Mesodermal cell (in vitro differentiated cells): ENCODE data around the gene CHL1.

ENCODE experiments used
- H3K27ac ChIP-seq: 2 replicates; pipeline ENCODE4 v1.7.0; 2013; ENCODE audit warnings: mild to moderate bottlenecking, low read depth, low read length, moderate library complexity; ENCODE audit not compliant: severe bottlenecking
- H3K36me3 ChIP-seq: 2 replicates; pipeline ENCODE4 v1.7.1; 2013; ENCODE audit warnings: mild to moderate bottlenecking, low read length, moderate library complexity; ENCODE audit not compliant: control insufficient read depth, insufficient read depth
- H3K4me1 ChIP-seq: one replicate; pipeline ENCODE4 v1.7.1; 2013; ENCODE audit warnings: mild to moderate bottlenecking, low read length; ENCODE audit not compliant: insufficient read depth, control insufficient read depth, poor library complexity, severe bottlenecking
- H3K4me3 ChIP-seq: 2 replicates; pipeline ENCODE4 v1.7.0; 2013; ENCODE audit warnings: low read length, control low read depth, mild to moderate bottlenecking; ENCODE audit not compliant: insufficient read depth, poor library complexity, severe bottlenecking; ENCODE audit errors: extremely low read depth
- H3K9me3 ChIP-seq: 2 replicates; pipeline ENCODE4 v1.7.1; 2013; ENCODE audit warnings: mild to moderate bottlenecking, low read length, moderate library complexity; ENCODE audit not compliant: control insufficient read depth
- WGBS, 2 experiments: methylation state at CpG; one replicate each; pipeline ENCODE4 v1.1.5; 2013; ENCODE audit warnings: missing lambda C conversion rate in 2 of 2; ENCODE audit not compliant: insufficient coverage in 2 of 2; 5-methylcytosine and 5-hydroxymethylcytosine counted together

Gene CHL1

DNA sequence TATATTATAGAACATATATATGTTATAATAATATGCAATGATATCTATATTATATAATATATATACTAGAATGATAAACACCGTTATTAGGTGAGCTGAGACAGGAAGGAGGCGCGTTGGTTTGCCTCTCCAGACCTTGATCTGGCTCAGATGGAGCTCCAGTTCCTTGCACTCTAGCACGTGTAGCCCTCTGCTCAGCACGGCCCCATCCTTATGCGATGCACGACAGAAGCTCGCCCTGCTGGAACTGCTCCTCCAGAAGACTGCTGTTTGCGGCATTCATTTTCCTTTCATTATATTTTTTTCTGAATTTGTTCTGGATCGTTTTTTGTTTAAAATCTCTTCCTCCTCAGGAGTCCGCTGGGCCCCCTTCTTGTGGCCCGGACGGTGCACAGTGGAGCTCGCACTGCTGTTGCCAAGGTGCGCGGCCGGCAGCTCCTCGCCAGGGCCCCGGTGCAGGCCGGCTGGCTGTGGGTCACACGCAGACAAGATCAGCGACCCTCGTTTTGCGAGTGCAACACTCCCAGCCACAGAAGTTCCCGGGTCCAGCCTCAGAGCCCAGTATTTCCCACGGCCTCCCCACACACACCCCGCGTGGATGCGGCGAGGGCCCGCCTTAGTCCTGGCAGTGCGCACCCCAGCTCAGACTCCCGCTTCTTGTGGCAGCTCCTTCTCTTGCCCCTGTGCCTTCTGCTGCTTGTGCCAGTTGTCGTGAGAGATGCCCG lies 112.2 kb downstream of the CHL1 start:
- Histone ChIP-seq H3K4me1 (no peaks in the 10 kb centered on the region), H3K27ac (no peak overlapping the region), H3K4me3 (no peak overlapping the region), H3K9me3 (peaks cover 11% of the 10 kb centered on the region), H3K36me3 (no peaks in the 10 kb centered on the region)
- 80 to 84% methylated on average over 22 to 29 of the region's 35 CpGs for WGBS, 2 experiments

DNA sequence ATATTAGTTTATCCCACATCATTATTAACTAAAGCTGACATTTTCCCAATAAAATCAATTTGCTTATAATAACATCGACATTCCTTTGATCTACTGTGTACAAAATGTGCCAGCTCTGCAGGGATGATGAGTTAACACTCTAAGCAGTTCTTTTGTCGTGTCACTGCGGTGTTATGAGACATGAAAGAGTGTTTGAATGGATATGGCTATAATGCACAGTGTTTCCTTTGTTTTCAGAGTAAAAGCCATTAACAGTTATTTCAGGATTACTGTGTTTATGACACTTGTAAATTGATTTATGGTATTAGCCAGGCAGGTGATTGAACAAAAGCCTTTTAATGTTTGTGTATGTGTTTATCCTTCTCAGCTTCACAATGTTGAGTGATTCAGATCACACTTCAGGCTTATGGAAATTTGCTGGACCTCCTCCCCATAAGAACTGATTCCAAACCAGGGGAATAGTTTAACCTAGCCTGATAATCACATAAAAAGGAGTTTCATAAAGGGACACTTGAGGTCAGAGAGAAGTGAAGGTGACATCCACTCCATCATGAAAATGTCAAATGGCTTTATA lies 115.7 kb downstream of the CHL1 start:
- H3K9me3 ChIP-seq: peaks cover 16% of the 10 kb centered on the region
- 34 to 83% methylated on average over 2 to 3 of the region's 3 CpGs for WGBS, 2 experiments
- H3K4me1 ChIP-seq: no peaks in the 10 kb centered on the region
- H3K36me3 ChIP-seq: no peaks in the 10 kb centered on the region
- no peak overlapping the region for H3K27ac ChIP-seq
- H3K4me3 ChIP-seq: no peak overlapping the region

DNA sequence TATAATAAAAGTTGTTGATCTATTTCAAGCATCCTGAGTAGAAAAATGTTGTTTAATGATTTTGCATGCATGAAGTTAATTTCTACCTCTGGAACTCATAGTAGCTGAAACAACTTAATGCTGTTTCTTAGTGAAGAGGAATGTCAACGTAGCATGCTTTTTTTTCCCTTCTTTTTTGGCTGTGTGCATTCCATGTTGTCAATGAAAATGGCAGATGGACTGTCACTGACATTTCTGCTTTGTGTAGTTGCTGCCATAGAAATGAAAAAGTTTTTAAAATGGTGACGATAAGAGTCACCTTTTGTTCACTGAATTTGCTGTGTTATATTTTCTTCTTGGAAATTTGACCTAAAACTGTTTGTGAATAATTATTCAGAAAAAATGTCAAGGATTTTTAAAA lies 116.3 kb downstream of the CHL1 start:
- no peak overlapping the region for H3K27ac ChIP-seq
- H3K4me3 ChIP-seq: no peak overlapping the region
- H3K4me1 ChIP-seq: no peaks in the 10 kb centered on the region
- H3K36me3 ChIP-seq: no peaks in the 10 kb centered on the region
- H3K9me3 ChIP-seq: peaks cover 15% of the 10 kb centered on the region
- WGBS, 2 experiments: 44 to 51% methylated on average over 1 to 2 of the region's 2 CpGs

DNA sequence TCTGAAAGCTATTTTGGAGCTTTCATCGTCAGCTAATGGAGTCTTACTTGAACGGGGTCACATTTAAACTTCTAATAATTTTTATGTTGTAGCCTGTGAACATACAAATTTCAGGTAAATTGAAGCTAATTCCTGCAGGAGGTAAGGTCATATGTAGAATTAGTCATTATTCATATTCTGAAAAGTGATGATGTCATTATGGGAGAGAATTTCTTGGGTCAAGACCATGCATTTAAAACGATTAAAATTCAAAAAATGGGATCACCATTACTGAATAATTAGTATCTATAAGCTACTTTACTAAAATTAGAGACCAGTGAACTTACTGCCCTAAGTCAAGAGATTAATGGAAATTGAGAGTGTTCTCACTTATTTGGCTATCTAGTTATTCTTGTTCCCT lies 120.4 kb downstream of the CHL1 start:
- H3K27ac ChIP-seq: no peak overlapping the region
- H3K9me3 ChIP-seq: peaks cover 25% of the 10 kb centered on the region

DNA sequence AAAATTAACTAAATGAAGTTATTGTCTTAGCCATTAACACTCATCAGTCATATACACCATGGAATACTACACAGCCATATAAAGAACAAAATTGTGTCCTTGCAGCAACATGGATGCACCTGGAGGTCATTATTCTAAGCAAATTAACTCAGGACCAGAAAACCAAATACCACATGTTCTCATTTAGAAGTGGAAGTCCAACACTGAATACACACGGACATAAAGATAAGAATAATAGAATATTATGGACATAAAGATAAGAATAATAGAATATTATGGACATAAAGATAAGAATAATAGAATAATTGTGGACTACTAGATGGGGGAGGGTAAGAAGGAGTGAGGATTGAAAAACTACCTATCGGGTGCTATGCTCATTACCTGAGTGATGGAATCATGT lies 122.3 kb downstream of the CHL1 start:
- H3K9me3 ChIP-seq: peaks cover 26% of the 10 kb centered on the region
- no CpG with 5 or more reads among the region's 2 CpGs for WGBS, 2 experiments

More for the DNA sequence above, 120.4 kb downstream of the CHL1 start:
- H3K36me3 ChIP-seq: no peaks in the 10 kb centered on the region
- H3K4me3 ChIP-seq: no peak overlapping the region
- no CpG with 5 or more reads among the region's 3 CpGs for WGBS, 2 experiments
- no peaks in the 10 kb centered on the region for H3K4me1 ChIP-seq

DNA sequence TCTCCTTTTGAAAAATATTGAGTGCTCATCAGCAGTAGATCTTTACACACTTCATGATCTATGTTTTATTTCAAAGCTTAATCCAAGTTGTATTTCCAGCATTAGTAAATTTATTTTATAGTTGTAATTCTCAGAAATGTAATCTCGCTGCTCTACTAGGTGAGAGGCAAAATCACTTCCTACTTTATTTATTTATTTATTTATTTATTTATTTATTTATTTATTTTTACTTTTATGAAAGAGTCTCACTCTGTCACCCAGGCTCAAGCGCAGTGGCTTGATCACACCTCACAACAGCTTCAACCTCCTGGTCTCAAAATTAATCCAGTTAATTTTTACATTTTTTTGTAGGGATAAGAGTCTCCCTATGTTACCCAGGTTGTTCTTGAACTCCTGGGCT lies 127.9 kb downstream of the CHL1 start:
- no peaks in the 10 kb centered on the region for H3K36me3 ChIP-seq
- no peak overlapping the region for H3K4me3 ChIP-seq
- no peak overlapping the region for H3K27ac ChIP-seq
- H3K9me3 ChIP-seq: peaks cover 23% of the 10 kb centered on the region
- no CpG with 5 or more reads among the region's 2 CpGs for WGBS, 2 experiments
- no peaks in the 10 kb centered on the region for H3K4me1 ChIP-seq

More for the DNA sequence above, 122.3 kb downstream of the CHL1 start:
- H3K27ac ChIP-seq: no peak overlapping the region
- no peaks in the 10 kb centered on the region for H3K36me3 ChIP-seq
- H3K4me1 ChIP-seq: no peaks in the 10 kb centered on the region
- H3K4me3 ChIP-seq: no peak overlapping the region

DNA sequence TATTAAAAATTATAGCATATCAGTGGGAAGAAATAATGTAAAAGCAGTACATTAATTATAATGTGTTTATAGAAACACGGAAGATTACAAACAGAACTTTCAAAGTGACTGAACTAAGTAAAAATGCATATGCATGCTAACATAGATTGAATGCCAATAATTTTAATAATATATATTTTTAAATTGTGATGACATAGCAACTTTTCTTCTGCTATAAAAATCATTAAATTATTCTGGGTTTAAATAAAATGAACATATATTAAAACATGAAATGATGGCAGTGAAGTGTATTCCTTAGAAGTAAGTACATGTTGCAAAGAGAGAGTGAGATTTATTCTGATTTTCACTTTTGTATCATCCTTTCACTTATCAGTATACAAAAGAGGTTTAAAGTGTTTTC lies 128.9 kb downstream of the CHL1 start:
- no peak overlapping the region for H3K27ac ChIP-seq
- no CpG with 5 or more reads among the region's 1 CpG for WGBS, 2 experiments
- H3K9me3 ChIP-seq: peaks cover 18% of the 10 kb centered on the region
- no peaks in the 10 kb centered on the region for H3K36me3 ChIP-seq
- H3K4me3 ChIP-seq: no peak overlapping the region
- no peaks in the 10 kb centered on the region for H3K4me1 ChIP-seq

DNA sequence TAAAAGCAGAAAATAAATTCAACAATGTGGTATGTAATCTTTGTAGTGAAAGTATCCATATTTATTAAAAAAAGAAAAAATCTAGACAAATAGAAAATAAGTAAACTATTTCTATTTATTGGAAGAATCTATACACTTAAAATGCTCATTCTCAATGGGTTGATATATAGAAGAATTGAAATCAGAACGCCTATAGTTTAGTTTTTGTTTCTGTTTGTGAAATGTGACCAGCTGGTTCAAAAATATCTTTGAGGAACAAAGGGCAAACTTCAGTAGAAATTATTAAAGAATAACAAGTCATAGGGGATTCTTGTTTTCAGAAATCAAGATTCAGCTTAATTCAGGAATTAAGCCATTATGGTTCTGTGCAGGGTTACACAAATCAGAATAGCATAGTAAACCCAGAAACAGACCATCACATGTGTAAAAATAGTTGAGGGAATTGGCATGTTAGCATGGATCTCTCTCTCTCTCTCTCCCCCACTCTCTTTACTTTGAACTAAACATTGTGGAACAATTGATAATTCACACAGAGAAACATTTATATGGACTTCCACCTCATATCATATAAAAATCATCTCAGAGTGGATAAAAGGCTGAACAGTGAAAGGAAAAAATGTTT lies 134.0 kb downstream of the CHL1 start:
- WGBS, 2 experiments: 20% methylated on average over 1 of the region's 1 CpG; no CpG with 5 or more reads in 1 of the 2 experiments
- Histone ChIP-seq H3K4me1 (no peaks in the 10 kb centered on the region), H3K4me3 (no peak overlapping the region), H3K9me3 (peaks cover 7% of the 10 kb centered on the region), H3K36me3 (no peaks in the 10 kb centered on the region), H3K27ac (no peak overlapping the region)

DNA sequence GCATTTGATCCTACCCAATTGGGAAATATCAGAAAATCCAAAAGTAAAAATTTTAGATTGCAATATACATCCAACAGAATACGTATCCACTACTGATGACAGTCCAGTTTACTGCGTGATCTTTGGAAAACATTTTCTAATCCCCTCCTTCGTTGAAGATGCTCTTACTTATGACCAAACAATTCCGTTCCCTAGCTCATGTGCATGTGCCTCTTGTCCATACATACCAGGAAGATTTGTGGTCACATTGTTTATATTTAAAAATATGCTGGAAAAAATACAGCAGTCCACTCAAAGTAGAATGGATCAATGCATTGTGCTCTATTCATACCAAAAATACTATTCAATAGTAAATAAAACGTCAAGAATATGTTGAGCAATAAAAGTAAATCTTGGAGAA lies 135.3 kb downstream of the CHL1 start:
- Histone ChIP-seq H3K36me3 (no peaks in the 10 kb centered on the region), H3K9me3 (peaks cover 7% of the 10 kb centered on the region), H3K4me3 (no peak overlapping the region), H3K27ac (no peak overlapping the region), H3K4me1 (no peaks in the 10 kb centered on the region)
- 60 to 83% methylated on average over 1 to 3 of the region's 5 CpGs for WGBS, 2 experiments

DNA sequence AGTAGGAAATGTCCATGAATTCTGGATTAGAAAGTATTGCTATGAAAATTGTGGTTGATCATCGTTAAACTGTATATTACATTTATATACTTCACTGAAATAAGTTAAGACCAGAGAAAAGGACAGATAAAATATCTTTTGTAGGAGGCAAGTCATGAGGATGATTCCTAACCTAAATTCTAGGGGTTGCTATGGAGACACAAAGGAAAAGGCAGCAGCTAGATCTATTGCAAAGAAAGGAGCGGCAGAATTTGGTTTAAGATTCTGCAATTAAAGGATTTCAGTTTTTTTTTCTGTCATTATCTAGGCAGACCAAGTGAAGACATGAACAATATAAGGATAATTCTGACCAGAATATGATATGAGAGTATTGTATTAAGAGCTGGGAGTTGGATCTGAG lies 136.1 kb downstream of the CHL1 start:
- 0% methylated on average over 1 of the region's 2 CpGs; no CpG with 5 or more reads in 1 of the 2 experiments for WGBS, 2 experiments
- no peaks in the 10 kb centered on the region for H3K4me1 ChIP-seq
- peaks cover 7% of the 10 kb centered on the region for H3K9me3 ChIP-seq
- no peak overlapping the region for H3K27ac ChIP-seq
- H3K36me3 ChIP-seq: no peaks in the 10 kb centered on the region
- no peak overlapping the region for H3K4me3 ChIP-seq

DNA sequence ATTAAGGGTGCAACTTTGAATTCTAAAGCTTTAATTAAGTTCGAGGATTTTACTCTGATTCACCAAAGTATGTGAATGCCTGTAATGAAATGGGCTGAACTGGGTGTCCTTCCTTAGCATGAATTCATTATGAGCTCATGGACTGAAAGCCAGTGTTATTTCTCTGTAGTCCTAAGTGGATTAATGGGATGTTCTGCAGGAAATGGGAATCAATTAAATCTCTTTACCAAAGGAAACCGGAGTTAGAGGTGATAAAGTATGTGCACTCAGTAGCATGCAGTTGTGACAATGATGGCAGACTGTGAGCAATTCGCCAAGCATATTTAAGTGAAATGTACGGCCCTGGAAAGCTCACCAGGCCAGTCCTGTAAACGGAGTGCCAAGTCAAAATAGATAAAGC lies 138.7 kb downstream of the CHL1 start:
- Histone ChIP-seq H3K27ac (no peak overlapping the region), H3K36me3 (no peaks in the 10 kb centered on the region), H3K4me1 (no peaks in the 10 kb centered on the region), H3K9me3 (no peaks in the 10 kb centered on the region), H3K4me3 (no peak overlapping the region)
- WGBS, 2 experiments: 59 to 67% methylated on average over 4 of the region's 5 CpGs
